ENCODE data around the gene FOXC1. TPM values are rescaled to one million over a fixed set of nuclear protein-coding genes. Genes with fewer than 3 reads are reported as not detected.
A peak's percentile ranks its signal among the peaks of the same experiment; 100 is the strongest.

The FOXC1 gene
- total and polyA plus RNA-seq, 9 of the 15 experiments (the other 6 are each of a cell fraction or from before 2014, with no cell fraction given) = not detected

DNA sequence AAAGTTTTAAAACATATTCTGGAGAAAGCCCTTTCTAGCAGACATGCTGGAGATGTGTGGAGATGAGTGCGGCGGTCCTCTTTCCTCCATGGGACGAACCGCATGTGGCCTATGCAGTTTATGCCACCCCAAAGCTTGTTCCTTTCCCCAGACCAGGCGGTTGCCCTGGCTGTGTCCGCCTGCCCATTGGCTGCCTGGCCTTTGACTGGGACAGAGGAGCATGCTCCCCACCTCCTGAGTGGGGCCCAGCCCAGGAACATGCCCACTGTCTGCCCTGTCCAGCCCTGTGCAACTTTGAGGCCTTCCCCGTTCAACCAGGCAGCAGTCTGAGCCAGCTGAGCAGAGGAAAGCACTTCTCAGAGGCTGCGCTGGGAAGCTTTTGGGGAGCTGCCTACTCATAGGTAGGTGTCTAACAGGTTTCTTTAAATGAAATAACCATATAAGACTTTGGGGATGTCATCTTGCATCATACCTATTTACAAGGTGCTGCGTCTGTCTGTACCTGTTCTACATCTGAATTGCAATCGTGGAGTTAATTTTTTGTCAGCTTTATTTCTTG is 20.6 kb downstream of the FOXC1 start:
- H3K27ac ChIP-seq (ENCODE audit: extremely low read depth, low read depth, low read length) = no peak overlapping the region
- H4K20me1 ChIP-seq (replicated peaks; ENCODE audit: control insufficient read depth, insufficient read depth, low read length) = no peaks in the 10 kb centered on the region; the same call in 1 of the 2 replicates
- FAIRE-seq (no peak), ATAC-seq (no peak), DNase-seq (ENCODE audit: extremely low read depth in 1 of 4, low spot score in 3 of 4) (no peak)
- H3K9me3 ChIP-seq (replicated peaks; ENCODE audit: control insufficient read depth, insufficient read depth, low read depth, low read length) = no peaks in the 10 kb centered on the region
- ChIA-PET CTCF (ENCODE audit: low intra/inter-chr PET ratio) (no interaction called here), POLR2A (interaction anchor here (1.0 to 1.5 kb wide), 2 partner anchors 18 to 132 kb away, joined by 4 to 5 read pairs; no protein-coding TSS in a partner anchor)
- no peaks in the 10 kb centered on the region for H3K36me3 ChIP-seq (ENCODE audit: control insufficient read depth, insufficient read depth, low read length)
- WGBS (ENCODE audit: insufficient coverage, low coverage, missing lambda C conversion rate) = 23% methylated on average over 10 of the region's 10 CpGs
- intact Hi-C loops (cut with micrococcal nuclease) = no loop called here
- no TSS peak for BruUV-seq (replicated peaks)
- H3K9ac ChIP-seq (ENCODE audit: insufficient read depth in 1 of 2, low read depth in 2 of 2, low read length in 2 of 2) = 0 out of 4 replicates have a peak overlapping the region, but pooled peaks of 1 of the 2 experiments have one; percentile 15
- no peak for TF ChIP-seq ATF3 (IDR thresholded peaks at IDR 0.05)
- TF ChIP-seq ATF3 (CRISPR knock-in tag; conservative IDR thresholded peaks at IDR 0.05) = no peak
- TF ChIP-seq CEBPG (CRISPR knock-in tag; IDR thresholded peaks at IDR 0.05) = no peak
- 0 out of 4 replicates have a peak, but pooled peaks of 1 of the 2 experiments have one; percentile 43 for TF ChIP-seq CEBPG (tag; conservative IDR thresholded peaks at IDR 0.05 in 1 of 2, IDR thresholded peaks at IDR 0.05 in 1 of 2)
- TF ChIP-seq RBM14 (IDR thresholded peaks at IDR 0.05; ENCODE audit: borderline replicate concordance, insufficient read depth, low read depth, low read length) = no peak
- no peak for TF ChIP-seq DNMT1 (IDR thresholded peaks at IDR 0.05)
- H3K27me3 ChIP-seq (ENCODE audit: control insufficient read depth in 2 of 2, insufficient read depth in 2 of 2, low read length in 2 of 2) = peaks cover 59 to 66% of the 10 kb centered on the region in 2 experiments
- no peak overlapping the region for H3K4me2 ChIP-seq (ENCODE audit: insufficient read depth, low read length)
- H3K79me2 ChIP-seq (ENCODE audit: control insufficient read depth, insufficient read depth, low read length) = no peaks in the 10 kb centered on the region
- H3K4me1 ChIP-seq (replicated peaks in 1 of 2; ENCODE audit: control insufficient read depth in 2 of 2, insufficient read depth in 2 of 2, low read length in 2 of 2) = peaks cover 4 to 9% of the 10 kb centered on the region in 2 experiments; a peak in 3 of 5 replicates
- H3K9me1 ChIP-seq (ENCODE audit: control insufficient read depth, insufficient read depth, low read length) = no peaks in the 10 kb centered on the region
- H3K4me3 ChIP-seq = no peak overlapping the region
- H2AFZ ChIP-seq (ENCODE audit: low read depth, low read length) = no peak overlapping the region
- in situ Hi-C loops (cut with MboI) = no loop called here

All from K562 (cell line).